Vagina (tissue), 2 donors: ENCODE results near the gene PITX2.
A peak's percentile ranks its signal among the peaks of the same experiment; 100 is the strongest.

Experiments
- CTCF ChIP-seq, 3 experiments: fragments of 450-650 bp in 2 of 3; fragments of 200-600 bp in 1 of 3; sonication (generic) in 1 of 3; IDR thresholded peaks; one replicate each; pipeline ENCODE4 v1.5.1; 2017 to 2019; ENCODE audit warnings: antibody characterized with exemption in 3 of 3, mild to moderate bottlenecking in 2 of 3, moderate library complexity in 2 of 3
- POLR2AphosphoS5 ChIP-seq, 2 donors: sonication (generic); formaldehyde crosslinking; IDR thresholded peaks; one replicate each; pipeline ENCODE4 v1.9.0; 2017; ENCODE audit warnings: antibody characterized with exemption in 2 of 2, mild to moderate bottlenecking in 2 of 2, low read depth in 1 of 2; ENCODE audit not compliant: insufficient read depth in 1 of 2

- TF ChIP-seq CTCF (IDR thresholded peaks at IDR 0.05) (no peak), POLR2AphosphoS5 (IDR thresholded peaks at IDR 0.05; ENCODE audit: insufficient read depth in 1 of 2, low read depth in 1 of 2) (peak in 1 of 2 donors; percentile 48)
Measured at GRCh38 chr4:110622841-110623717, at the start of gene PITX2.
